ENCODE measurements around the gene ZBTB4. TPM values are rescaled to one million over a fixed set of nuclear protein-coding genes. Genes with fewer than 3 reads are reported as not detected.

Gene ZBTB4
- total RNA-seq, 1 experiment from 2014 or later = 17.1 TPM

DNA sequence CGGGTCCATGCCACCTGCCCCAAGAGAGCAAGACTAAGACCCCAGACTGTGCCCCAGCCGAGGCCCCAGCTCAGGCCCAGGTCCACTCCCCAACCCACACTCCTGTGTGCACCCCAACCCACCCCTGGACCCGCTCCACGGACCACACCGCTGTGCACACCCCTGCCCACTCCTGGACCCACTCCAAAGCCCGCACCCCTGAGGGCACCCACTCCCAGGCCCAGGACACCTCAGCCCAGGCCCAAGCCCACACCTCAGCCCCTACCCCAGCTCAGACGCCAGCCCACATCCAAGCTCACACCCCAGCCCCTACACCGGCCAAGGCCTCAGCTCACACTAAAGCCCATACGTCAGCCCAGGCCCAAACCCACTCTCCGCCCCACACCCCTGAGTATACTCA lies 49.7 kb downstream of the ZBTB4 start:
- ChIA-PET POLR2A (interaction anchor here (0.5 to 1.3 kb wide), 2 partner anchors 26 to 346 kb away, joined by 3 read pairs; partner anchors contain the start of gene TMEM256), CTCF (no interaction called here), RAD21 (ENCODE audit: low non-redundant PET in 1 of 2, low total read pairs in 2 of 2, uncharacterized antibody in 2 of 2, unreplicated experiment in 2 of 2) (no interaction called here)
- DNase-seq (ENCODE audit: low read depth, low spot score) = no peak
- no peak overlapping the region for H3K9ac ChIP-seq (ENCODE audit: low read length)
- no peak for ATAC-seq
- H3K4me3 ChIP-seq (replicated peaks in 1 of 2; ENCODE audit: low read depth in 1 of 2, low read length in 2 of 2) = no peak overlapping the region
- H2AFZ ChIP-seq (ENCODE audit: low read depth, low read length, poor library complexity, severe bottlenecking) = no peak overlapping the region
- intact Hi-C loops (cut with micrococcal nuclease) = loop anchor here (10.0 kb wide), 1 partner anchor 165 kb away; the partner anchor contains the start of gene CLDN7
- no peaks in the 10 kb centered on the region for H3K36me3 ChIP-seq (ENCODE audit: control insufficient read depth in 1 of 2, insufficient read depth in 2 of 2, low read length in 2 of 2)
- no peaks in the 10 kb centered on the region for H3K79me2 ChIP-seq (ENCODE audit: insufficient read depth, low read length)
- BruUV-seq (replicated peaks) = no TSS peak
- H3K4me2 ChIP-seq (ENCODE audit: low read length) = no peak overlapping the region
- TF ChIP-seq SRF (IDR thresholded peaks at IDR 0.05; ENCODE audit: low read depth) = no peak
- no peak for TF ChIP-seq CBX3 (IDR thresholded peaks at IDR 0.05; ENCODE audit: low read depth)
- no peak for TF ChIP-seq JUND (IDR thresholded peaks at IDR 0.05)
- TF ChIP-seq CTCF (IDR thresholded peaks at IDR 0.05 in 2 of 3, conservative IDR thresholded peaks at IDR 0.05 in 1 of 3; ENCODE audit: borderline replicate concordance in 1 of 3, insufficient read depth in 1 of 3, low read depth in 2 of 3, low read length in 2 of 3) = no peak
- TF ChIP-seq POLR2A (IDR thresholded peaks at IDR 0.05; ENCODE audit: borderline replicate concordance, extremely low read depth, insufficient read depth, insufficient read length) = no peak
- no peak for TF ChIP-seq SP1 (IDR thresholded peaks at IDR 0.05; ENCODE audit: low read depth)
- TF ChIP-seq MAX (IDR thresholded peaks at IDR 0.05) = no peak
- TF ChIP-seq EZH2 (IDR thresholded peaks at IDR 0.05) = no peak
- no peak for TF ChIP-seq CEBPB (IDR thresholded peaks at IDR 0.05; ENCODE audit: low read depth)
- TF ChIP-seq ZFX (IDR thresholded peaks at IDR 0.05) = no peak
- no peak for TF ChIP-seq ELF1 (IDR thresholded peaks at IDR 0.05; ENCODE audit: borderline replicate concordance, low read depth)
- TF ChIP-seq SIN3A (IDR thresholded peaks at IDR 0.05; ENCODE audit: low read depth) = no peak
- TF ChIP-seq, protein P1, sequence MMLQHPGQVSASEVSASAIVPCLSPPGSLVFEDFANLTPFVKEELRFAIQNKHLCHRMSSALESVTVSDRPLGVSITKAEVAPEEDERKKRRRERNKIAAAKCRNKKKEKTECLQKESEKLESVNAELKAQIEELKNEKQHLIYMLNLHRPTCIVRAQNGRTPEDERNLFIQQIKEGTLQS (IDR thresholded peaks at IDR 0.05) = no peak
- no peak for TF ChIP-seq YY1 (IDR thresholded peaks at IDR 0.05; ENCODE audit: extremely low read depth, insufficient replicate concordance, low read depth, low read length)
- no peak for TF ChIP-seq TCF7L2 (IDR thresholded peaks at IDR 0.05; ENCODE audit: borderline replicate concordance, extremely low read depth, insufficient read depth, insufficient read length)
- no peaks in the 10 kb centered on the region for H3K27me3 ChIP-seq (ENCODE audit: insufficient read depth, low read length)
- H3K9me3 ChIP-seq (ENCODE audit: control insufficient read depth in 1 of 2, insufficient read depth in 1 of 2, low read depth in 1 of 2, low read length in 2 of 2) = no peaks in the 10 kb centered on the region; a peak in 1 of 4 replicates
- H4K20me1 ChIP-seq (ENCODE audit: insufficient read depth) = no peaks in the 10 kb centered on the region
- no peak overlapping the region for H3K27ac ChIP-seq (ENCODE audit: low read depth, low read length)
- peaks cover 0 to 3% of the 10 kb centered on the region in 2 experiments; a peak in 2 of 4 replicates for H3K4me1 ChIP-seq (ENCODE audit: control insufficient read depth in 1 of 2, insufficient read depth in 2 of 2, low read length in 2 of 2)
- no peaks in the 10 kb centered on the region for H3K9me2 ChIP-seq (ENCODE audit: insufficient read depth)

Measured in HCT116 (cell line).